A549 (cell line): ENCODE measurements around the gene TMEM168. TPM values are rescaled to one million over a fixed set of nuclear protein-coding genes. Genes with fewer than 3 reads are reported as not detected.

ENCODE experiments used
- ATAC-seq, 2 experiments: fragments of 200-7000 bp in 1 of 2; fragments of >200 bp in 1 of 2; cut with Nextera tagmentation in 1 of 2; cut with Tn5 transposase in 1 of 2; 3 replicates each; pipeline versions ENCODE4 v1.8.0 to v1.9.1; 2018 to 2020; ENCODE audit warnings: mild to moderate bottlenecking in 1 of 2, moderate library complexity in 1 of 2
- CTCF ChIA-PET: fragments of 300-600 bp; sonication (Branson Sonifier 250); formaldehyde crosslinking; extraction: SDS; loops from one replicate; lab custom pipeline; 2021; ENCODE audit warnings: antibody characterized with exemption, inconsistent platforms; lab: Yijun Ruan, JAX
- POLR2A ChIA-PET: fragments of 350-600 bp; formaldehyde crosslinking; extraction: SDS; loops from one replicate; lab custom pipeline; 2021; ENCODE audit warnings: antibody characterized with exemption, inconsistent platforms; lab: Yijun Ruan, JAX
- DNase-seq, 2 experiments: peaks; one replicate each; pipeline versions ENCODE4 v3.0.0 to v3.0.0-alpha.2; 2011 to 2016; ENCODE audit warnings: low read depth in 1 of 2, low spot score in 1 of 2
- FAIRE-seq: peaks from 2 replicates; lab custom pipeline; 2011; peaks lifted over from hg19 to GRCh38; lab: Jason Lieb, UNC
- H3K27ac ChIP-seq, 2 experiments: fragments of >200 bp; sonication (Bioruptor Twin); formaldehyde crosslinking; 3 replicates each; pipeline ENCODE4 v1.5.1; 2016 to 2017
- H3K4me1 ChIP-seq: fragments of >200 bp; sonication (Bioruptor Twin); formaldehyde crosslinking; 3 replicates; pipeline ENCODE4 v1.6.1; 2016
- H3K4me2 ChIP-seq: fragments of >200 bp; sonication (Bioruptor Twin); formaldehyde crosslinking; 3 replicates; pipeline ENCODE4 v1.6.1; 2016
- H3K4me3 ChIP-seq: fragments of >200 bp; sonication (Bioruptor Twin); formaldehyde crosslinking; 3 replicates; pipeline ENCODE4 v1.5.1; 2016
- H3K9me3 ChIP-seq: fragments of >200 bp; sonication (Bioruptor Twin); formaldehyde crosslinking; 3 replicates; pipeline ENCODE4 v1.6.1; 2016
- CBX2 ChIP-seq: fragments of 200-600 bp; sonication (generic); IDR thresholded peaks from 2 replicates; pipeline ENCODE4 v1.6.1; 2016; ENCODE audit warnings: low read depth, mild to moderate bottlenecking, borderline replicate concordance
- CHD2 ChIP-seq: fragments of 150-350 bp; IDR thresholded peaks from 2 replicates; pipeline ENCODE4 v1.6.1; 2014; ENCODE audit warnings: low read length; ENCODE audit not compliant: partially characterized antibody
- CTCF ChIP-seq: fragments of >200 bp; sonication (Bioruptor Twin); formaldehyde crosslinking; IDR thresholded peaks from 3 replicates; pipeline ENCODE4 v1.5.1; 2016
- ELK1 ChIP-seq: fragments of 150-350 bp; IDR thresholded peaks from 2 replicates; pipeline ENCODE4 v1.6.1; 2014; ENCODE audit warnings: low read depth, mild to moderate bottlenecking, low read length
- EP300 ChIP-seq, 2 experiments: fragments of >200 bp; sonication (Bioruptor Twin); formaldehyde crosslinking; IDR thresholded peaks; 2 replicates in 1 of 2; 3 replicates in 1 of 2; pipeline ENCODE4 v1.6.1; 2016 to 2017
- ESRRA ChIP-seq: fragments of 150-350 bp; IDR thresholded peaks from 2 replicates; pipeline ENCODE4 v1.6.1; 2014; ENCODE audit warnings: mild to moderate bottlenecking, low read length, borderline replicate concordance
- FOSB ChIP-seq: fragments of 250-450 bp; sonication (Bioruptor Pico); IDR thresholded peaks from 2 replicates; pipeline ENCODE4 v1.5.0; 2020; ENCODE audit warnings: mild to moderate bottlenecking, moderate library complexity
- GATA3 ChIP-seq: IDR thresholded peaks from 2 replicates; pipeline ENCODE4 v1.6.1; 2012; ENCODE audit warnings: borderline replicate concordance
- HES2 ChIP-seq: fragments of >200 bp; sonication (Bioruptor Twin); formaldehyde crosslinking; IDR thresholded peaks from 2 replicates; pipeline ENCODE4 v1.6.1; 2016
- HMGXB4 ChIP-seq: fragments of 250-450 bp; sonication (Bioruptor Pico); IDR thresholded peaks from 2 replicates; pipeline ENCODE4 v1.5.0; 2021; ENCODE audit warnings: mild to moderate bottlenecking, moderate library complexity, borderline replicate concordance
- HOXA7 ChIP-seq: fragments of 250-450 bp; sonication (Bioruptor Pico); IDR thresholded peaks from 2 replicates; pipeline ENCODE4 v1.5.0; 2020; ENCODE audit warnings: mild to moderate bottlenecking, moderate library complexity
- JUNB ChIP-seq: fragments of >200 bp; sonication (Bioruptor Twin); formaldehyde crosslinking; IDR thresholded peaks from 2 replicates; pipeline ENCODE4 v1.6.1; 2016
- KDM1A ChIP-seq: fragments of 200-600 bp; sonication (generic); IDR thresholded peaks from 2 replicates; pipeline ENCODE4 v1.6.1; 2016; ENCODE audit warnings: low read depth, mild to moderate bottlenecking
- KDM5A ChIP-seq: fragments of 200-600 bp; sonication (generic); IDR thresholded peaks from 2 replicates; pipeline ENCODE4 v1.6.1; 2016; ENCODE audit warnings: antibody characterized with exemption, mild to moderate bottlenecking
- MAZ ChIP-seq: fragments of 150-350 bp; IDR thresholded peaks from 2 replicates; pipeline ENCODE4 v1.6.1; 2014; ENCODE audit warnings: antibody characterized with exemption, low read depth, low read length, borderline replicate concordance
- MYC ChIP-seq: IDR thresholded peaks from 2 replicates; pipeline ENCODE4 v1.6.1; 2012; ENCODE audit warnings: mild to moderate bottlenecking, inconsistent platforms, low read length, improper control_type of control experiment, borderline replicate concordance
- NPAS2 ChIP-seq: fragments of 250-450 bp; sonication (Bioruptor Pico); IDR thresholded peaks from 2 replicates; pipeline ENCODE4 v1.8.0; 2022; ENCODE audit warnings: mild to moderate bottlenecking, moderate library complexity, borderline replicate concordance
- RARB ChIP-seq: fragments of 250-450 bp; sonication (Bioruptor Pico); IDR thresholded peaks from 2 replicates; pipeline ENCODE4 v1.8.0; 2021; ENCODE audit warnings: mild to moderate bottlenecking, moderate library complexity
- RFX5 ChIP-seq: fragments of 450-650 bp; IDR thresholded peaks from 2 replicates; pipeline ENCODE4 v1.7.1; 2014; ENCODE audit warnings: antibody characterized with exemption, mild to moderate bottlenecking, moderate library complexity
- SMC3 ChIP-seq: fragments of >200 bp; sonication (Bioruptor Twin); formaldehyde crosslinking; IDR thresholded peaks from 3 replicates; pipeline ENCODE4 v1.6.1; 2018; ENCODE audit warnings: inconsistent platforms
- TP53 ChIP-seq: fragments of 250-450 bp; sonication (Bioruptor Pico); IDR thresholded peaks from 2 replicates; pipeline ENCODE4 v1.5.0; 2021; ENCODE audit warnings: mild to moderate bottlenecking, moderate library complexity
- USF2 ChIP-seq: fragments of 450-650 bp; IDR thresholded peaks from 2 replicates; pipeline ENCODE4 v1.6.1; 2014; ENCODE audit warnings: antibody characterized with exemption
- ZFP36 ChIP-seq: fragments of 450-650 bp; IDR thresholded peaks from 2 replicates; pipeline ENCODE4 v1.6.1; 2014; ENCODE audit warnings: borderline replicate concordance; ENCODE audit not compliant: partially characterized antibody
- ZNF302 ChIP-seq: fragments of 250-450 bp; sonication (Bioruptor Pico); IDR thresholded peaks from 2 replicates; pipeline ENCODE4 v1.9.0; 2021; ENCODE audit warnings: inconsistent platforms, mild to moderate bottlenecking, moderate library complexity
- WGBS: methylation state at CpG from one replicate; pipeline ENCODE4 v1.1.6; 2017; ENCODE audit errors: missing lambda C conversion rate; 5-methylcytosine and 5-hydroxymethylcytosine counted together
- polyA plus RNA-seq, 4 experiments: library from polyadenylated mRNA; depleted of rRNA in 3 of 4; stranded (reverse); fragments of >200 nt; fragmentation: RNase III in 1 of 4; extraction: RNeasy Plus Mini Kit Qiagen cat#74134 plus additional on column Dnase treatment in 1 of 4; gene quantifications; 2 replicates in 3 of 4; 3 replicates in 1 of 4; pipeline ENCODE4 v1.2.3, GENCODE V29; 2011 to 2017

TMEM168 gene
- polyA plus RNA-seq, 2 of the 4 experiments (the other 2 are of a cell fraction), result 11.4 to 40.0 TPM

GRCh38 chr7:112726076-112726475 lies 64.1 kb downstream of the TMEM168 start:
- POLR2A ChIA-PET, result no interaction called here
- no peak for FAIRE-seq
- no peak overlapping the region for H3K4me2 ChIP-seq
- CTCF ChIA-PET, result no interaction called here
- no peak for ATAC-seq
- no peak overlapping the region for H3K4me3 ChIP-seq
- no peaks in the 10 kb centered on the region for H3K4me1 ChIP-seq
- no peak for TF ChIP-seq JUNB
- no peak for TF ChIP-seq HMGXB4 (CRISPR knock-in tag)
- TF ChIP-seq NPAS2 (CRISPR knock-in tag), result no peak
- TF ChIP-seq USF2, result no peak
- no peak for TF ChIP-seq KDM5A
- TF ChIP-seq GATA3, result no peak
- no peak for TF ChIP-seq ELK1
- no peak for TF ChIP-seq EP300 (IDR thresholded peaks at IDR 0.05)
- TF ChIP-seq CTCF, result no peak
- TF ChIP-seq ZFP36, result no peak
- no peak for TF ChIP-seq HOXA7 (CRISPR knock-in tag)
- TF ChIP-seq ESRRA, result no peak
- no peak for TF ChIP-seq HES2
- no peak for TF ChIP-seq SMC3
- TF ChIP-seq KDM1A, result no peak
- no peak for DNase-seq
- H3K27ac ChIP-seq, result no peak overlapping the region
- WGBS, result 3% methylated on average over 3 of the region's 3 CpGs
- no peaks in the 10 kb centered on the region for H3K9me3 ChIP-seq

GRCh38 chr7:112723416-112723815 lies 66.8 kb downstream of the TMEM168 start:
- DNase-seq, result no peak
- no peaks in the 10 kb centered on the region for H3K9me3 ChIP-seq
- TF ChIP-seq CHD2 (no peak), HES2 (no peak), CBX2 (no peak), ZFP36 (no peak), ZNF302 (CRISPR knock-in tag) (no peak), MAZ (no peak), RFX5 (no peak), MYC (no peak), FOSB (CRISPR knock-in tag) (no peak), RARB (CRISPR knock-in tag) (no peak), TP53 (CRISPR knock-in tag) (no peak)
- TF ChIP-seq, all 56 proteins: peak for 0
- CTCF ChIA-PET, result no interaction called here
- no peak overlapping the region for H3K27ac ChIP-seq
- FAIRE-seq (no peak), ATAC-seq (no peak)
- POLR2A ChIA-PET, result no interaction called here
- WGBS, result 23% methylated on average over 4 of the region's 4 CpGs
- H3K4me1 ChIP-seq, result no peaks in the 10 kb centered on the region
- no peak overlapping the region for H3K4me3 ChIP-seq
- H3K4me2 ChIP-seq, result no peak overlapping the region
